CD4-positive, alpha-beta T cell treated with Interleukin-10 for 1 hour (primary cell): ENCODE measurements around the gene PRR36.

Experiments used
- DNase-seq: peaks from one replicate; pipeline ENCODE4 v3.0.0-alpha.2; 2020

The PRR36 gene

GRCh38 chr19:7912697-7913564, 38.7 kb upstream of the PRR36 start:
- no peak for DNase-seq

- no peak for DNase-seq
Measured at GRCh38 chr19:7912144-7912696, 38.0 kb upstream of the PRR36 start.

- no peak for DNase-seq
Measured at GRCh38 chr19:7911508-7912143, 37.4 kb upstream of the PRR36 start.

- no peak for DNase-seq
Measured at GRCh38 chr19:7910321-7911161, 36.4 kb upstream of the PRR36 start.

- no peak for DNase-seq
Measured at GRCh38 chr19:7909471-7910067, 35.4 kb upstream of the PRR36 start.

- DNase-seq: no peak
Measured at GRCh38 chr19:7908742-7909461, 34.7 kb upstream of the PRR36 start.

GRCh38 chr19:7908078-7908699, 34.0 kb upstream of the PRR36 start:
- no peak for DNase-seq

- DNase-seq: no peak
Measured at GRCh38 chr19:7907544-7907943, 33.4 kb upstream of the PRR36 start.

GRCh38 chr19:7907122-7907521, 32.9 kb upstream of the PRR36 start:
- no peak for DNase-seq

GRCh38 chr19:7905859-7906258, 31.7 kb upstream of the PRR36 start:
- no peak for DNase-seq

- no peak for DNase-seq
Measured at GRCh38 chr19:7905268-7905667, 31.1 kb upstream of the PRR36 start.

- DNase-seq: peak; percentile 90
Measured at GRCh38 chr19:7904074-7905020, 30.2 kb upstream of the PRR36 start.

- DNase-seq: peak; percentile 100
Measured at GRCh38 chr19:7903244-7904073, 29.3 kb upstream of the PRR36 start, which contains the start of gene MAP2K7. Gene MAP2K7 (plus strand): TSS chr19:7903877. CDS start chr19:7903945, 68 bp downstream.

GRCh38 chr19:7902796-7903243, 28.6 kb upstream of the PRR36 start:
- DNase-seq: no peak

GRCh38 chr19:7901337-7901736, 27.1 kb upstream of the PRR36 start:
- DNase-seq: no peak

GRCh38 chr19:7900931-7901330, 26.7 kb upstream of the PRR36 start:
- DNase-seq: no peak

- no peak for DNase-seq
Measured at GRCh38 chr19:7900401-7900870, 26.2 kb upstream of the PRR36 start.

- no peak for DNase-seq
Measured at GRCh38 chr19:7899751-7900378, 25.7 kb upstream of the PRR36 start.

GRCh38 chr19:7898967-7899366, 24.8 kb upstream of the PRR36 start:
- no peak for DNase-seq
